NB4 (cell line): Measurements from ENCODE around the gene ACAT2.

ENCODE experiments used
- MYC ChIP-seq: IDR thresholded peaks from 2 replicates; pipeline ENCODE4 v1.6.1; 2011; ENCODE audit warnings: low read depth, low read length
- POLR2A ChIP-seq: IDR thresholded peaks from 2 replicates; pipeline ENCODE4 v1.6.1; 2011; ENCODE audit warnings: mild to moderate bottlenecking; ENCODE audit not compliant: insufficient read length; ENCODE audit errors: extremely low read depth
- TF ChIP-seq, protein P1 (sequence below): IDR thresholded peaks from one replicate; pipeline ENCODE4 v1.5.1; 2012; ENCODE audit warnings: low read depth, low read length
- TF ChIP-seq, protein P2 (sequence below): IDR thresholded peaks from 2 replicates; pipeline ENCODE4 v1.6.1; 2011; ENCODE audit warnings: low read depth, low read length

DNA sequence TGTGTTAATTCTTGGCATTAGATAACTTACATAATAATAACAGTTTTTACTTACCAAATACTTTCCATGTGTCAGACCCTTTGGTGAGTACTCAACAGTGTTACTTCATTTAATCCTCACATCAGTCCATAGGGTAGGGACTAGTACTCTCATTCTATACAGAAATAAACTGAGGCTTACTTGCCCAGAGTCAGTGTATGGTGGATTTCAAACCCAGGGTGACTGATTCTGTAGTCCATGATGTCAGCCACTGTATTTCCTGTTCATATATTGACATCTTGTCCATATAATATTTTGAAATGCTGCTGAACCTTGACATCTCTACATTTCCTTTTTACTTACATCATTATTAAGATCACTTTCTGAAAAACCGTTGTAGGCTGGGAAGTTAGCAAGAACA is 35.7 kb downstream of the ACAT2 start:
- TF ChIP-seq, protein P1, sequence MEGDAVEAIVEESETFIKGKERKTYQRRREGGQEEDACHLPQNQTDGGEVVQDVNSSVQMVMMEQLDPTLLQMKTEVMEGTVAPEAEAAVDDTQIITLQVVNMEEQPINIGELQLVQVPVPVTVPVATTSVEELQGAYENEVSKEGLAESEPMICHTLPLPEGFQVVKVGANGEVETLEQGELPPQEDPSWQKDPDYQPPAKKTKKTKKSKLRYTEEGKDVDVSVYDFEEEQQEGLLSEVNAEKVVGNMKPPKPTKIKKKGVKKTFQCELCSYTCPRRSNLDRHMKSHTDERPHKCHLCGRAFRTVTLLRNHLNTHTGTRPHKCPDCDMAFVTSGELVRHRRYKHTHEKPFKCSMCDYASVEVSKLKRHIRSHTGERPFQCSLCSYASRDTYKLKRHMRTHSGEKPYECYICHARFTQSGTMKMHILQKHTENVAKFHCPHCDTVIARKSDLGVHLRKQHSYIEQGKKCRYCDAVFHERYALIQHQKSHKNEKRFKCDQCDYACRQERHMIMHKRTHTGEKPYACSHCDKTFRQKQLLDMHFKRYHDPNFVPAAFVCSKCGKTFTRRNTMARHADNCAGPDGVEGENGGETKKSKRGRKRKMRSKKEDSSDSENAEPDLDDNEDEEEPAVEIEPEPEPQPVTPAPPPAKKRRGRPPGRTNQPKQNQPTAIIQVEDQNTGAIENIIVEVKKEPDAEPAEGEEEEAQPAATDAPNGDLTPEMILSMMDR = no peak
- TF ChIP-seq POLR2A (no peak), MYC (no peak)
- TF ChIP-seq, protein P2, sequence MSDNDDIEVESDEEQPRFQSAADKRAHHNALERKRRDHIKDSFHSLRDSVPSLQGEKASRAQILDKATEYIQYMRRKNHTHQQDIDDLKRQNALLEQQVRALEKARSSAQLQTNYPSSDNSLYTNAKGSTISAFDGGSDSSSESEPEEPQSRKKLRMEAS = no peak
